CD4-positive, alpha-beta memory T cell (primary cell): Measurements from ENCODE around the gene MMS19. TPM values are rescaled to one million over a fixed set of nuclear protein-coding genes. Genes with fewer than 3 reads are reported as not detected.

Source experiments
- CTCF ChIA-PET: fragments of 350-600 bp; sonication (Branson Sonifier 250); formaldehyde crosslinking; loops from one replicate; lab custom pipeline; 2021; ENCODE audit warnings: inconsistent platforms; ENCODE audit not compliant: partially characterized antibody; lab: Charles Lee
- POLR2A ChIA-PET: fragments of 350-600 bp; sonication (Branson Sonifier 250); formaldehyde crosslinking; loops from one replicate; lab custom pipeline; 2021; ENCODE audit not compliant: partially characterized antibody; lab: Charles Lee
- DNase-seq, 5 donors: peaks; one replicate each; pipeline versions ENCODE4 v3.0.0 to v3.0.0-alpha.2; 2020 to 2022; ENCODE audit warnings: mixed read lengths in 1 of 5
- H3K27ac ChIP-seq: one replicate; pipeline ENCODE4 v1.7.0; 2013; ENCODE audit warnings: low read depth, low read length
- H3K27me3 ChIP-seq: 2 replicates; pipeline ENCODE4 v1.7.0; 2013; ENCODE audit warnings: mild to moderate bottlenecking, low read length, moderate library complexity; ENCODE audit not compliant: insufficient read depth
- H3K36me3 ChIP-seq: 2 replicates; pipeline ENCODE4 v1.7.0; 2013; ENCODE audit warnings: mild to moderate bottlenecking, low read length, moderate library complexity; ENCODE audit not compliant: insufficient read depth
- H3K4me1 ChIP-seq: 2 replicates; pipeline ENCODE4 v1.7.0; 2013; ENCODE audit warnings: mild to moderate bottlenecking, low read length, moderate library complexity; ENCODE audit not compliant: insufficient read depth
- H3K4me3 ChIP-seq, 2 donors: one replicate each; pipeline ENCODE4 v1.7.0; 2013; ENCODE audit warnings: low read length in 2 of 2, mild to moderate bottlenecking in 1 of 2
- H3K9me3 ChIP-seq, 2 donors: one replicate each; pipeline ENCODE4 v1.7.0; 2013; ENCODE audit warnings: low read length in 2 of 2, control low read depth in 1 of 2; ENCODE audit not compliant: control insufficient read depth in 1 of 2
- H3K27ac Mint-ChIP-seq, 7 donors: one replicate each; pipeline ENCODE4 v1.8.0; 2020 to 2021; ENCODE audit warnings: mixed read lengths in 7 of 7, mild to moderate bottlenecking in 6 of 7, inconsistent platforms in 3 of 7, moderate library complexity in 3 of 7
- H3K27me3 Mint-ChIP-seq, 2 donors: one replicate each; pipeline ENCODE4 v1.8.0; 2020 to 2021; ENCODE audit warnings: mixed read lengths in 2 of 2
- H3K36me3 Mint-ChIP-seq, 2 donors: one replicate each; pipeline ENCODE4 v1.8.0; 2020 to 2021; ENCODE audit warnings: mixed read lengths in 2 of 2, inconsistent platforms in 1 of 2, mild to moderate bottlenecking in 1 of 2
- H3K4me1 Mint-ChIP-seq, 4 donors: one replicate each; pipeline ENCODE4 v1.8.0; 2020 to 2021; ENCODE audit warnings: mixed read lengths in 4 of 4, mild to moderate bottlenecking in 1 of 4
- H3K4me3 Mint-ChIP-seq, 8 donors: one replicate each; pipeline ENCODE4 v1.8.0; 2020 to 2021; ENCODE audit warnings: mixed read lengths in 8 of 8, mild to moderate bottlenecking in 7 of 8, moderate library complexity in 6 of 8, inconsistent platforms in 3 of 8
- H3K9me3 Mint-ChIP-seq, 8 donors: one replicate each; pipeline ENCODE4 v1.8.0; 2020 to 2021; ENCODE audit warnings: mixed read lengths in 8 of 8, mild to moderate bottlenecking in 5 of 8, inconsistent platforms in 3 of 8, moderate library complexity in 1 of 8
- intact Hi-C: fragments of 100-400 bp; cut with micrococcal nuclease; formaldehyde crosslinking; loops from one replicate; pipeline ENCODE4 v1.15.1; 2023
- polyA plus RNA-seq, 2 donors: library from polyadenylated mRNA; unstranded; fragments of 300-500 nt; fragmentation: Illumina TruSeq; gene quantifications; one replicate each; pipeline ENCODE4 v1.2.3, GENCODE V29; 2021
- total RNA-seq, 2 experiments: library from RNA; stranded (reverse); gene quantifications; one replicate each; pipeline ENCODE4 v1.2.3, GENCODE V29; 2021

Gene MMS19
- total and polyA plus RNA-seq, 4 experiments from 2014 or later: 35.9 to 111 (median 75.9) TPM

DNA sequence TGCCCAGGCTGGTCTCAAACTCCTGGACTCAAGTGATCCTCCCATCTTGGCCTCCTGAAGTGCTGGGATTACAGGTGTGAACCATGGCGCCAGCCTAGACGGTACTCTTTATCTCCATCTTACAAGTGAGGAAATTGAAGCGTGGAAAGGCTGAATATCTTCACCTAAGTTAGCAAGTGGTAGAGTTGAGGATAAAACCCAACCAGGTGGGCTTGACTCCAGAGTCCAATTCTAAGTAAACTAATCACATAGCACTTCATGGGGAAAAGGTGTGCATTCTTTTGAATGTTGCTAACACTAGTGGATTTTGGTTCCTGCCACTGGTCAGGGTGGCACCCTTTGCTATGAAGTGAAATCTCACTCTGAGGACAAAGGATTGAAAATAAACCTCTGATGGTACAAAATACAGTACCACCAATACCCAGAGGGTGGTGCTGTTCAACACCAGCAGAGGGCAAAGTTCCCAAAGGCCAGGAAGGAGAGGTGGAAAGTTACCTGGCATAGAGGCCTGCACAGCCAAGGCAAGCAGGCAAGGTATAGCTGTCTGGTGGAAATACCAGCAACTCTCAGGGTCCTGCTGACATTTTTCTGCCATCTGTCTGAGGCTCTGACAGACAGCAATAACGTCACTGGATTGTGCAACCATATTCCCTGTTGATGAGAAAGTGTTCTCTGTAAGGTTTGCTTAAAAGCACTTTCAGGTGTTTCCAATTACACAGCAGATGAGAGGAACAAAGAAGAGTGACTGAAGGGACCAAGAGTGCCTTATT is 34.7 kb downstream of the MMS19 start:
- Mint-ChIP-seq H3K4me1 (peaks cover 0 to 2% (median 0%) of the 10 kb centered on the region in 4 donors), H3K4me3 (no peak overlapping the region), H3K27me3 (no peaks in the 10 kb centered on the region), H3K36me3 (peaks cover 55 to 89% of the 10 kb centered on the region in 2 donors), H3K27ac (peak overlapping the region; percentile 12 to 77 (median 37)), H3K9me3 (no peaks in the 10 kb centered on the region)
- Histone ChIP-seq H3K27me3 (no peaks in the 10 kb centered on the region), H3K27ac (no peak overlapping the region), H3K4me1 (no peaks in the 10 kb centered on the region), H3K36me3 (peaks cover 81% of the 10 kb centered on the region), H3K9me3 (no peaks in the 10 kb centered on the region), H3K4me3 (no peak overlapping the region)
- DNase-seq: peak; percentile 31 to 52 (median 42)
- intact Hi-C loops: loop anchor here (1.0 to 5.0 kb wide), 3 partner anchors 35 to 90 kb away; partner anchors contain the start of genes MMS19 and UBTD1
- CTCF ChIA-PET: interaction anchor here (0.5 to 5.5 kb wide), 9 partner anchors 9 to 155 kb away, joined by 3 to 83 read pairs (median 4); no protein-coding TSS in a partner anchor
- POLR2A ChIA-PET: interaction anchor here (0.7 kb wide), 1 partner anchor 40 kb away, joined by 3 read pairs; no protein-coding TSS in a partner anchor

DNA sequence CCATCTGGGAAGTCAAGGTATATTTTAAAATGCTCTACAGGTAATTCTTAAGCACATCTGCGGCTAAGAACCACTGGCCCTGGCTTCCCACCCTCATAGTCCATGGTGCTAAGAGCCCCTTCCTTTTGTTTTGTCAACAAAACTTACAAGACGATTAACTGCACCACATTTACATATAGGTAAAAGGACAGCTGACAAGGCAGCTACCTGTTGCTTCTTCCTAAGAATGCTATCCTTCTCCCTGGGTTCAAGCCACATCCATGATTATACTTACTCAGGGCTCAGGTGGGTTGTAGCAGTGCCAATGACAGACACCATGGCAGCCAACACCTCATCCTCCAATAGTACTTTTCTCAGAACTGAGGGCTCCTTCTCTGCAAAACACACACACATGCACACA is 35.9 kb downstream of the MMS19 start:
- intact Hi-C loops: loop anchor here (5.0 kb wide), 1 partner anchor 55 kb away; no protein-coding TSS in a partner anchor
- peak overlapping the region in 2 of 7 donors; percentile 6 to 29 for H3K27ac Mint-ChIP-seq
- POLR2A ChIA-PET: no interaction called here
- no peak overlapping the region for H3K27ac ChIP-seq
- H3K9me3 Mint-ChIP-seq: no peaks in the 10 kb centered on the region
- no peak overlapping the region for H3K4me3 Mint-ChIP-seq
- peaks cover 0 to 2% (median 0%) of the 10 kb centered on the region in 4 donors for H3K4me1 Mint-ChIP-seq
- peaks cover 77% of the 10 kb centered on the region for H3K36me3 ChIP-seq
- no peak for DNase-seq
- H3K27me3 Mint-ChIP-seq: no peaks in the 10 kb centered on the region
- H3K4me3 ChIP-seq: no peak overlapping the region
- CTCF ChIA-PET: interaction anchor here (2.2 kb wide), 1 partner anchor 91 kb away, joined by 26 read pairs; no protein-coding TSS in a partner anchor
- no peaks in the 10 kb centered on the region for H3K27me3 ChIP-seq
- no peaks in the 10 kb centered on the region for H3K9me3 ChIP-seq
- H3K4me1 ChIP-seq: no peaks in the 10 kb centered on the region
- peaks cover 57 to 87% of the 10 kb centered on the region in 2 donors for H3K36me3 Mint-ChIP-seq

DNA sequence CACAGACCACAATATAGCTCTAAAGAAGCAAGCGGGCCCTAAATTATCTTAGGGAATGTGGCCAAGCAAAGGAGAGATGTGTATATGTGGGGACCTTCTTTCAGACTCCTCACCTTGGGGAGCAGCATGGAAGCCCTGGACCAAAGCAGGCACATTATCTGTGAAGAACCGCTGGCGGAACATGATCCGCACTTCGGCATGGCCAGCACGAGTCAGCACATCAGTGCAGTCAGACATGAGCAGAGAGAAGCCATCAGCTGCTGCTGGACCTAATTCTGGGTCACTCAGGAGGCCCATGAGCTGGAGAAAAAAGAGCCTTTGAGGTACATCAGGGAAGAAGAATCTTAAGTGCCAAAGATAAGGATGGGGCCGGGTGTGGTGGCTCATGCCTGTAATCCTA is 38.3 kb downstream of the MMS19 start:
- H3K9me3 ChIP-seq: no peaks in the 10 kb centered on the region
- no peak overlapping the region for H3K27ac ChIP-seq
- DNase-seq: no peak
- Mint-ChIP-seq H3K27me3 (no peaks in the 10 kb centered on the region), H3K27ac (peak overlapping the region in 2 of 7 donors; percentile 8 to 52), H3K4me1 (peaks cover 0 to 2% (median 0%) of the 10 kb centered on the region in 4 donors), H3K4me3 (no peak overlapping the region), H3K9me3 (no peaks in the 10 kb centered on the region), H3K36me3 (peaks cover 50 to 91% of the 10 kb centered on the region in 2 donors)
- POLR2A ChIA-PET: interaction anchor here (0.7 kb wide), 1 partner anchor 197 kb away, joined by 3 read pairs; no protein-coding TSS in a partner anchor
- H3K36me3 ChIP-seq: peaks cover 73% of the 10 kb centered on the region
- H3K27me3 ChIP-seq: no peaks in the 10 kb centered on the region
- no peaks in the 10 kb centered on the region for H3K4me1 ChIP-seq
- no peak overlapping the region for H3K4me3 ChIP-seq
- intact Hi-C loops: loop anchor here (5.0 kb wide), 1 partner anchor 53 kb away; no protein-coding TSS in a partner anchor
- CTCF ChIA-PET: interaction anchor here (0.8 to 1.5 kb wide), 3 partner anchors 40 to 53 kb away, joined by 3 to 5 read pairs (median 4); partner anchors contain the start of gene UBTD1

DNA sequence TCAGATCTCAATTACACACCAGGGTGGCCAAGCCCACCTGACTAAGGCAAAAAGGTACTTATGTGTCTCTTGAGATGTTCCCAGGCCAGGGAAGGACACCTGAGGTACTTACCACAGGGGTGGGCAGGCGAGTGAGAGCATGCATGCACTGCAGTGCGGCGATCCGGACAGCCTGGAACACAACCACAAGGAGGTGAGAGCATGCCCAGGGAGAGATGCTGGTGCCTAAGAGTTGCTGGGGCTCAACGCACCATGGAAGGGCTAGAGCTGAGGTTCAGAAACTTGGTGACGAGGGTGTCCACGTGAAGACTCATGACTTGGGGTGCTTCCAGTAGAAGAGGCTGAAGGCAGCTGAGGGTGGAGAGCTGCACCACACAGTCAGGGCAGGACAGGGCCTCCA is 39.1 kb downstream of the MMS19 start:
- H3K27me3 Mint-ChIP-seq: no peaks in the 10 kb centered on the region
- intact Hi-C loops: no loop called here
- H3K9me3 Mint-ChIP-seq: no peaks in the 10 kb centered on the region
- peaks cover 46 to 88% of the 10 kb centered on the region in 2 donors for H3K36me3 Mint-ChIP-seq
- ChIA-PET CTCF (no interaction called here), POLR2A (interaction anchor here (0.7 kb wide), 1 partner anchor 198 kb away, joined by 3 read pairs; no protein-coding TSS in a partner anchor)
- no peak overlapping the region for H3K27ac ChIP-seq
- no peak overlapping the region for H3K4me3 Mint-ChIP-seq
- H3K27ac Mint-ChIP-seq: peak overlapping the region in 2 of 7 donors; percentile 17 to 23
- H3K27me3 ChIP-seq: no peaks in the 10 kb centered on the region
- peaks cover 2 to 8% (median 4%) of the 10 kb centered on the region in 4 donors for H3K4me1 Mint-ChIP-seq
- peaks cover 73% of the 10 kb centered on the region for H3K36me3 ChIP-seq
- H3K4me1 ChIP-seq: no peaks in the 10 kb centered on the region
- H3K4me3 ChIP-seq: no peak overlapping the region
- no peak for DNase-seq
- no peaks in the 10 kb centered on the region for H3K9me3 ChIP-seq

DNA sequence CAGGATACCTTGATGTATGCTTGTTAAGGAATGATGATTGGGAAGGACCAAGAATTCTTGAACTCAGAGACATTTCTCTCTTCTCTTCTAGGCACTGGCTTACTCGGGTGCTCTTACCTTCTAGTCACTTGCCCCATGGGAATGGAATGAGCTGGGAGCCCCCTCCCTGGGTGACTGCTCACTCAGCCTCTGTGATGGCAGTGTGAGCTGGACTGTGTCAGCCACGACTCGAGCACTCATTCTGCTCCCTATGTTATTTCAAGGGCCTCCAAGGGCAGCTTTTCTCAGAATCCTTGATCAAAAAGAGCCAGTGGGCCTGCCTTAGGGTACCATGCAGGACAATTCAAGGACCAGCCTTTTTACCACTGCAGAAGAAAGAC is 41.5 kb downstream of the MMS19 start:
- no peaks in the 10 kb centered on the region for H3K27me3 ChIP-seq
- intact Hi-C loops: no loop called here
- Mint-ChIP-seq H3K4me1 (peaks cover 4 to 15% (median 6%) of the 10 kb centered on the region in 4 donors), H3K4me3 (no peak overlapping the region), H3K27me3 (no peaks in the 10 kb centered on the region), H3K9me3 (no peaks in the 10 kb centered on the region), H3K36me3 (peaks cover 33 to 76% of the 10 kb centered on the region in 2 donors), H3K27ac (peak overlapping the region in 3 of 7 donors; percentile 32 to 64 (median 42))
- no peak overlapping the region for H3K27ac ChIP-seq
- no peaks in the 10 kb centered on the region for H3K9me3 ChIP-seq
- ChIA-PET POLR2A (interaction anchor here (1.1 kb wide), 1 partner anchor 10 kb away, joined by 4 read pairs; no protein-coding TSS in a partner anchor), CTCF (no interaction called here)
- DNase-seq: no peak
- H3K36me3 ChIP-seq: peaks cover 64% of the 10 kb centered on the region
- H3K4me1 ChIP-seq: no peaks in the 10 kb centered on the region
- no peak overlapping the region for H3K4me3 ChIP-seq

DNA sequence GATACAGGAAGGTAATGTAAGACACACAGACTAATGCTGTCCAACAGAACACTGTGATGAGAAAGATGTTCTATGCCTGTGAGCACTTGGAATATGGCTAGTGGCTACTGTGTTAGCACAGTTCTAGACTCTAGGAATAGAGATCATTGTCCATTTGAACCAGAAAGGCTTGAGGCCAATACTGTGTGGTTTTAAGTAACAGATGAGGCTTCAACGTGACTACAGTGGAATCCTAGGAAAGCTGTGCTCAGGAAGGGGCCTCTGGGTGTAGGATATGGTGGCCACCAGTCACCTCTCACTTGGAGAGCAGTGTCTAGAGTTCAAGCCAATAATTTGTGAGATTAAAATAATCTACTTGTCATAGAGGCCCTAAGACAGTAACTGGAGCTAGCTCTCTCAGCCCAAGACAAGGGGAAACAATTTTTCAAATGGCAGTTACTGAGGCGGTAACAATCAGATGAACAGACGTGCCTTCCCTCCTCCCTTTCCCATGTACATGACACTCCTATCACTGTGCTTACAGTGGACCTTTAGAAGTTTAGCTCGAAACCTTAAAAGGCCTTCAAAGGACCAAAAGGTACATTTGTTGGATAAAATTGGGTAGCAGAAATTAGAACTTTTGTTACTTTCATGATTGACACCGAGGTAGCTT is 42.1 kb downstream of the MMS19 start:
- H3K27ac Mint-ChIP-seq: peak overlapping the region in 3 of 7 donors; percentile 2 to 42 (median 32)
- POLR2A ChIA-PET: interaction anchor here (1.1 kb wide), 1 partner anchor 10 kb away, joined by 4 read pairs; no protein-coding TSS in a partner anchor

More for the DNA sequence above, 42.1 kb downstream of the MMS19 start:
- no peaks in the 10 kb centered on the region for H3K9me3 Mint-ChIP-seq
- Histone ChIP-seq H3K4me1 (no peaks in the 10 kb centered on the region), H3K27ac (no peak overlapping the region), H3K36me3 (peaks cover 59% of the 10 kb centered on the region), H3K27me3 (no peaks in the 10 kb centered on the region), H3K9me3 (no peaks in the 10 kb centered on the region), H3K4me3 (no peak overlapping the region)
- H3K4me3 Mint-ChIP-seq: no peak overlapping the region
- no peak for DNase-seq
- CTCF ChIA-PET: interaction anchor here (1.0 kb wide), 1 partner anchor 48 kb away, joined by 3 read pairs; no protein-coding TSS in a partner anchor
- peaks cover 4 to 15% (median 8%) of the 10 kb centered on the region in 4 donors for H3K4me1 Mint-ChIP-seq
- peaks cover 30 to 71% of the 10 kb centered on the region in 2 donors for H3K36me3 Mint-ChIP-seq
- intact Hi-C loops: no loop called here
- no peaks in the 10 kb centered on the region for H3K27me3 Mint-ChIP-seq
